Myometrial cell (primary cell): ENCODE measurements around the gene EXOC2. TPM values are rescaled to one million over a fixed set of nuclear protein-coding genes. Genes with fewer than 3 reads are reported as not detected.

Experiments
- total RNA-seq: library from RNA; depleted of rRNA; stranded (reverse); fragments of >200 nt; gene quantifications from 2 replicates; pipeline ENCODE4 v1.2.3, GENCODE V29; 2015

The EXOC2 gene, protein sequence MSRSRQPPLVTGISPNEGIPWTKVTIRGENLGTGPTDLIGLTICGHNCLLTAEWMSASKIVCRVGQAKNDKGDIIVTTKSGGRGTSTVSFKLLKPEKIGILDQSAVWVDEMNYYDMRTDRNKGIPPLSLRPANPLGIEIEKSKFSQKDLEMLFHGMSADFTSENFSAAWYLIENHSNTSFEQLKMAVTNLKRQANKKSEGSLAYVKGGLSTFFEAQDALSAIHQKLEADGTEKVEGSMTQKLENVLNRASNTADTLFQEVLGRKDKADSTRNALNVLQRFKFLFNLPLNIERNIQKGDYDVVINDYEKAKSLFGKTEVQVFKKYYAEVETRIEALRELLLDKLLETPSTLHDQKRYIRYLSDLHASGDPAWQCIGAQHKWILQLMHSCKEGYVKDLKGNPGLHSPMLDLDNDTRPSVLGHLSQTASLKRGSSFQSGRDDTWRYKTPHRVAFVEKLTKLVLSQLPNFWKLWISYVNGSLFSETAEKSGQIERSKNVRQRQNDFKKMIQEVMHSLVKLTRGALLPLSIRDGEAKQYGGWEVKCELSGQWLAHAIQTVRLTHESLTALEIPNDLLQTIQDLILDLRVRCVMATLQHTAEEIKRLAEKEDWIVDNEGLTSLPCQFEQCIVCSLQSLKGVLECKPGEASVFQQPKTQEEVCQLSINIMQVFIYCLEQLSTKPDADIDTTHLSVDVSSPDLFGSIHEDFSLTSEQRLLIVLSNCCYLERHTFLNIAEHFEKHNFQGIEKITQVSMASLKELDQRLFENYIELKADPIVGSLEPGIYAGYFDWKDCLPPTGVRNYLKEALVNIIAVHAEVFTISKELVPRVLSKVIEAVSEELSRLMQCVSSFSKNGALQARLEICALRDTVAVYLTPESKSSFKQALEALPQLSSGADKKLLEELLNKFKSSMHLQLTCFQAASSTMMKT
- 17.3 and 19.0 TPM in 2 replicates for total RNA-seq

DNA sequence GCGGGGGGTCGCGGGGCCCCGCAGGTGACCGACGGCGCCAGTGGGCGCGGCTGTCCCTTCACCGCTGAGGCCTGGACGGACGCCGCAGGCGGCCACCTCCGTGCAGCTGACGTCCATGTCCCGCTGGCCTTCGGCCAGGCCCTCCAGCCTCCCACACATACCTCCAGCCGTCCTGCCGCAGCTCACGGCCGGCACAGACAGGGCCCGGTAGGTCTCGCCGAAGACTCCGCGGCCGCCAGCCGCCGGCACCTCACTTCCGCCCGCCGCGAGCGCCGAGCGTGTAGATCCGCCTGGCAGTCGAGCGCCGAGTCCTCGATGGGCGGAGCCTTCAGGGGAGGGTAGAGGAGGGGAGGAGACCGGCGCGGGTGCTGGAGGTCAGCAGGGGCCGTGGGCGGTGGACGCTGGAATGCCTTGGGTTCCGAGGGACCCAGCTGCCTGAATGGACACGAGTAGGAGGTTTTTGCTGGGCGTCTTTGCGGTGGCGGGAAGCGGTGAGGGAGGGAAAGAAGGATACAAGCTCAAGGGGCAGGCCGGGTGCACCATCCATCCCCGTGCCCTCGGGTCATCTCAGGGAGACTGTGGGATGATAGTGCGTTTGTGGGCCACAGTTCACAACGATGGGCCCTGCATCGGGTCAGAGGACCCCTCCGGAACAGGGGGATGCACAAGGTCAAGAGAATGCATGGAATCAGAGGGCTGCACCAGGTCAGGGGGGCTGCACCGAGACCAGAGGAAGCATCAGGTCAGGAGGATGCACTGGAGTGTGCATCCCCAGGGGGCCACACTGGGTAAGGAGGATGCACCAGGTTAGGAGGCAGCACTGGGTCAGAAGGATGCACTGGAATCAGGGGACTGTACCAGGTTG lies at the start of gene EXOC2:
Gene EXOC2 (minus strand): TSS at position 282 of the 865 bp plus-strand sequence. CDS start 55,321 bp downstream, outside the sequence.

DNA sequence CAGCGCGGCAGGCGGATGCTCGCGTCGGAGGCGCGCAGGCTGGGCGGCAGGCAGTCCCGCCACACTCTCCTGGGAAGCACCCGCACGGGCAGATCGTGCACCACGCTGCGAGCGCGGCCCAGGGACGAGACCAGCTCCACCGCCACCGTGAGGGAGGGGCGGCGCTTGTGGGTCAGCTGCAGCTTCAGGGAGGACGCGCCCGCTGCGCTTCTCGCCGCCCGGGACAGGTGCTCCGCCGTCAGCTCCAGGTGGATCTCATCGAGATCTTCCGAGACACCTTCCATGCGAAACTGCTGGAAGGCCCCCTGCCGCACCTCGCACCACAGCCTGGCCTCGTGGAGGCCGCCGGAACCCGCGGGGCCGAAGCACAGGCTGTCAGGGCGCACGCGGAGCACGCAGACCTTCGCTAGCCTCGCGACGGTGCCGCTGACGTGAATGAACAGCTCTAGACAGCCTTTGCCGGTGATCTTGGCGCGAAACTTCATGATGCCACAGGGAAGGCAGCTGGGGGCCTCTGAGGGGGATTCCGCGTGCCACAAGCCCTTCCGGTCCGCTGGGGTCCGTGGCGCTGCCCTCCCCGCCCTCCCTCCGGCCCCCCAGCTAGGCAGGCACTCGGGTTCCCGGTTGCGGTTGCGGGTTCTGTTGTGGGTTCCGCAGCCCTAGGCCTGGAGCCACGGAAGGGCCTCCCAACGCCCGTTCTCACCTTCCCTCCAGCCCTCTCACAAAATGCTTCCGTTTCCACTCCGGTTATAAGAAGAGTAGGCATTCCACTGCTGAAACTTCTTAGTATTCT lies 36.3 kb downstream of the EXOC2 start, which contains the start of gene HUS1B:
Gene HUS1B (minus strand): TSS at position 641 of the 793 bp plus-strand sequence. CDS start 156 bp downstream, at position 485.

Other genes starting within 250 kb of the EXOC2 start
- gene HUS1B, start 36.0 kb downstream of the EXOC2 start, total RNA-seq, result not detected in 2 replicates